Left ventricle myocardium inferior (tissue), 1 donor: Measurements from ENCODE around the gene GNG10. TPM values are rescaled to one million over a fixed set of nuclear protein-coding genes. Genes with fewer than 3 reads are reported as not detected.

Experiments used
- DNase-seq: peaks from one replicate; pipeline ENCODE4 v3.0.0-alpha.2; 2020
- H3K27ac ChIP-seq: fragments of 200-600 bp; replicated peaks from 2 replicates; pipeline ENCODE4 v1.8.0; 2021
- H3K27me3 ChIP-seq: fragments of 200-600 bp; 2 replicates; pipeline ENCODE4 v1.8.0; 2021; ENCODE audit warnings: low read depth
- H3K36me3 ChIP-seq: fragments of 200-600 bp; 2 replicates; pipeline ENCODE4 v1.8.0; 2021
- H3K4me1 ChIP-seq: fragments of 200-600 bp; 2 replicates; pipeline ENCODE4 v1.8.0; 2021
- H3K4me3 ChIP-seq: fragments of 200-600 bp; 2 replicates; pipeline ENCODE4 v1.8.0; 2021; ENCODE audit warnings: mild to moderate bottlenecking, moderate library complexity
- H3K9me3 ChIP-seq: fragments of 200-600 bp; replicated peaks from 2 replicates; pipeline ENCODE4 v1.8.0; 2021
- CTCF ChIP-seq: fragments of 200-600 bp; IDR thresholded peaks from 2 replicates; pipeline ENCODE4 v1.8.0; 2021; ENCODE audit warnings: antibody characterized with exemption, mild to moderate bottlenecking, borderline replicate concordance
- intact Hi-C: fragments of 100-400 bp; cut with micrococcal nuclease; formaldehyde crosslinking; loops from one replicate; pipeline ENCODE4 v1.11.0; 2022
- total RNA-seq: library from RNA; stranded (reverse); fragmentation: NEBNext Ultra II Directional; extraction: Animal tissue kit (Norgen Biotek cat#: 25700); gene quantifications from one replicate; pipeline ENCODE4 v1.2.1, GENCODE V29; 2021
- donor health status: DM: no; HTN: yes; CAD: no; lungs with severe emphysema.

GNG10 gene
- total RNA-seq, 1 donor from 2014 or later: 27.4 TPM

GRCh38 chr9:111700776-111701175 is 39.4 kb downstream of the GNG10 start:
- H3K4me1 ChIP-seq: no peaks in the 10 kb centered on the region
- no peak overlapping the region for H3K4me3 ChIP-seq
- H3K9me3 ChIP-seq: no peaks in the 10 kb centered on the region
- no peak overlapping the region for H3K27ac ChIP-seq
- no peaks in the 10 kb centered on the region for H3K36me3 ChIP-seq
- no peak for TF ChIP-seq CTCF
- intact Hi-C loops: no loop called here
- DNase-seq: no peak
- H3K27me3 ChIP-seq: no peaks in the 10 kb centered on the region

GRCh38 chr9:111704503-111704902 is 43.1 kb downstream of the GNG10 start:
- Histone ChIP-seq H3K27ac (no peak overlapping the region), H3K9me3 (no peaks in the 10 kb centered on the region), H3K4me1 (no peaks in the 10 kb centered on the region), H3K27me3 (no peaks in the 10 kb centered on the region), H3K36me3 (no peaks in the 10 kb centered on the region), H3K4me3 (no peak overlapping the region)
- intact Hi-C loops: no loop called here
- no peak for TF ChIP-seq CTCF
- DNase-seq: no peak

GRCh38 chr9:111711548-111711947 is 50.1 kb downstream of the GNG10 start:
- no peaks in the 10 kb centered on the region for H3K4me1 ChIP-seq
- no peak overlapping the region for H3K4me3 ChIP-seq
- no peaks in the 10 kb centered on the region for H3K27me3 ChIP-seq
- intact Hi-C loops: no loop called here
- no peak for DNase-seq
- no peaks in the 10 kb centered on the region for H3K9me3 ChIP-seq
- no peak overlapping the region for H3K27ac ChIP-seq
- no peak for TF ChIP-seq CTCF
- H3K36me3 ChIP-seq: no peaks in the 10 kb centered on the region

GRCh38 chr9:111712369-111712768 is 51.0 kb downstream of the GNG10 start:
- H3K27ac ChIP-seq: no peak overlapping the region
- TF ChIP-seq CTCF: no peak
- no peaks in the 10 kb centered on the region for H3K4me1 ChIP-seq
- DNase-seq: no peak
- no peaks in the 10 kb centered on the region for H3K36me3 ChIP-seq
- intact Hi-C loops: no loop called here
- no peaks in the 10 kb centered on the region for H3K9me3 ChIP-seq
- H3K27me3 ChIP-seq: no peaks in the 10 kb centered on the region
- no peak overlapping the region for H3K4me3 ChIP-seq

- Histone ChIP-seq H3K36me3 (no peaks in the 10 kb centered on the region), H3K27ac (no peak overlapping the region), H3K9me3 (no peaks in the 10 kb centered on the region), H3K4me3 (no peak overlapping the region), H3K27me3 (no peaks in the 10 kb centered on the region), H3K4me1 (no peaks in the 10 kb centered on the region)
- intact Hi-C loops: no loop called here
- TF ChIP-seq CTCF: no peak
- DNase-seq: no peak
These were observed 54.1 kb downstream of the GNG10 start for GRCh38 chr9:111715471-111715870.

- Histone ChIP-seq H3K4me1 (no peaks in the 10 kb centered on the region), H3K36me3 (no peaks in the 10 kb centered on the region), H3K27ac (no peak overlapping the region), H3K9me3 (no peaks in the 10 kb centered on the region), H3K27me3 (no peaks in the 10 kb centered on the region), H3K4me3 (no peak overlapping the region)
- TF ChIP-seq CTCF: no peak
- DNase-seq: no peak
- intact Hi-C loops: no loop called here
These were observed 58.1 kb downstream of the GNG10 start for GRCh38 chr9:111719541-111719940.
